VCaP (cell line): ENCODE data around the gene CEP44.
A peak's percentile ranks its signal among the peaks of the same experiment; 100 is the strongest.

Source experiments
- H3K27ac ChIP-seq: fragments of 450-650 bp; 2 replicates; pipeline ENCODE4 v1.5.1; 2017
- CTCF ChIP-seq: fragments of 450-650 bp; conservative IDR thresholded peaks from 2 replicates; pipeline ENCODE4 v1.5.1; 2017; ENCODE audit warnings: mild to moderate bottlenecking, moderate library complexity

Gene CEP44

GRCh38 chr4:174316954-174317353, 33.2 kb downstream of the CEP44 start:
- no peak for TF ChIP-seq CTCF
- H3K27ac ChIP-seq = no peak overlapping the region

- H3K27ac ChIP-seq = 0 out of 2 replicates have a peak overlapping the region, but pooled peaks have one; percentile 3
Observed at GRCh38 chr4:174317531-174317930, 33.8 kb downstream of the CEP44 start.

GRCh38 chr4:174318829-174319764, 35.4 kb downstream of the CEP44 start:
- no peak overlapping the region for H3K27ac ChIP-seq
- peak; percentile 97 for TF ChIP-seq CTCF

More at GRCh38 chr4:174317531-174317930, 33.8 kb downstream of the CEP44 start:
- TF ChIP-seq CTCF = no peak

- TF ChIP-seq CTCF = no peak
- H3K27ac ChIP-seq = no peak overlapping the region
Observed at GRCh38 chr4:174320494-174321199, 36.9 kb downstream of the CEP44 start.

GRCh38 chr4:174324236-174324635, 40.5 kb downstream of the CEP44 start:
- no peak overlapping the region for H3K27ac ChIP-seq
- no peak for TF ChIP-seq CTCF

- H3K27ac ChIP-seq = no peak overlapping the region
Observed at GRCh38 chr4:174324725-174325124, 41.0 kb downstream of the CEP44 start.

More at GRCh38 chr4:174324725-174325124, 41.0 kb downstream of the CEP44 start:
- TF ChIP-seq CTCF = no peak
